ENCODE data around the gene RAB21. TPM values are rescaled to one million over a fixed set of nuclear protein-coding genes. Genes with fewer than 3 reads are reported as not detected.
A peak's percentile ranks its signal among the peaks of the same experiment; 100 is the strongest.
"Not testable (repeated sequence)": the region's sequence is repeated elsewhere in the genome, so short reads cannot be mapped to it uniquely, and the experiment has no call there.

RAB21 gene
- total and polyA plus RNA-seq, 2 experiments from 2014 or later: 21.8 to 60.3 TPM

GRCh38 chr12:71755146-71755892, 656 bp downstream of the RAB21 start:
- H3K4me3 ChIP-seq: peak overlapping the region; percentile 91
- peak; percentile 40 to 62 for DNase-seq (ENCODE audit: low read depth in 1 of 2, low spot score in 1 of 2)
- H3K4me1 ChIP-seq (ENCODE audit: low read depth): peaks cover 2% of the 10 kb centered on the region
- no peak for TF ChIP-seq CTCF (IDR thresholded peaks at IDR 0.05; ENCODE audit: low read depth, low read length)
- H3K36me3 ChIP-seq: no peaks in the 10 kb centered on the region
- no peaks in the 10 kb centered on the region for H3K27me3 ChIP-seq
- no peaks in the 10 kb centered on the region for H3K9me3 ChIP-seq (ENCODE audit: low read depth)
- H3K27ac ChIP-seq: peak overlapping the region; percentile 98

GRCh38 chr12:71756054-71756690, 1.5 kb downstream of the RAB21 start:
- H3K36me3 ChIP-seq: no peaks in the 10 kb centered on the region
- peak in 1 of 2 donors; percentile 13 for DNase-seq (ENCODE audit: low read depth in 1 of 2, low spot score in 1 of 2)
- no peaks in the 10 kb centered on the region for H3K9me3 ChIP-seq (ENCODE audit: low read depth)
- TF ChIP-seq CTCF (IDR thresholded peaks at IDR 0.05; ENCODE audit: low read depth, low read length): no peak
- peaks cover 2% of the 10 kb centered on the region for H3K4me1 ChIP-seq (ENCODE audit: low read depth)
- no peaks in the 10 kb centered on the region for H3K27me3 ChIP-seq
- peak overlapping the region; percentile 91 for H3K4me3 ChIP-seq
- H3K27ac ChIP-seq: no peak overlapping the region

- no peaks in the 10 kb centered on the region for H3K36me3 ChIP-seq
- H3K4me1 ChIP-seq (ENCODE audit: low read depth): no peaks in the 10 kb centered on the region
- no peaks in the 10 kb centered on the region for H3K9me3 ChIP-seq (ENCODE audit: low read depth)
- H3K27ac ChIP-seq: no peak overlapping the region
- H3K27me3 ChIP-seq: no peaks in the 10 kb centered on the region
- DNase-seq (ENCODE audit: low read depth in 1 of 2, low spot score in 1 of 2): no peak
- no peak overlapping the region for H3K4me3 ChIP-seq
- no peak for TF ChIP-seq CTCF (IDR thresholded peaks at IDR 0.05; ENCODE audit: low read depth, low read length)
Measured at GRCh38 chr12:71759941-71760340, 5.3 kb downstream of the RAB21 start.

DNA sequence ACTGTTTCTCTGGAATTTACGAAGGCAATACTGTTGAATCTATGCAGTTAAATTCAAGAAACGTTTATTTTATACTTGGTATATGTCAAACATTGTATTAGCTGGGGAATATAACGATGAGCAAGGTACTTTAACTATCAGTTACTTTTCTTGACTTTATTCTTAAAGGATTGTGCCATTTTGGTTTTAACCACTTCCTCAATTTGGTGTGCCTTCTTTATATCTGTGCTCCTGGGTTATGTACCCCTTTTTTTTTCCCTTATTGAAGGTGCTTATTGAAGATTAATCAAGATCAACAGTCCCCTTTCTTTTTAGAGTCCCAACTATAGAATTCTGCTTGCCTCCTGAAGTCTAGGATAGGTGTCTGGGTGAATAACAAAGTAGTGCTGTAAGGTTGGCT, 5.8 kb downstream of the RAB21 start:
- TF ChIP-seq CTCF (IDR thresholded peaks at IDR 0.05; ENCODE audit: low read depth, low read length): no peak
- no peak overlapping the region for H3K27ac ChIP-seq
- H3K36me3 ChIP-seq: no peaks in the 10 kb centered on the region
- no peak for DNase-seq (ENCODE audit: low read depth in 1 of 2, low spot score in 1 of 2)
- no peaks in the 10 kb centered on the region for H3K4me1 ChIP-seq (ENCODE audit: low read depth)
- H3K4me3 ChIP-seq: no peak overlapping the region
- no peaks in the 10 kb centered on the region for H3K27me3 ChIP-seq
- H3K9me3 ChIP-seq (ENCODE audit: low read depth): no peaks in the 10 kb centered on the region

DNA sequence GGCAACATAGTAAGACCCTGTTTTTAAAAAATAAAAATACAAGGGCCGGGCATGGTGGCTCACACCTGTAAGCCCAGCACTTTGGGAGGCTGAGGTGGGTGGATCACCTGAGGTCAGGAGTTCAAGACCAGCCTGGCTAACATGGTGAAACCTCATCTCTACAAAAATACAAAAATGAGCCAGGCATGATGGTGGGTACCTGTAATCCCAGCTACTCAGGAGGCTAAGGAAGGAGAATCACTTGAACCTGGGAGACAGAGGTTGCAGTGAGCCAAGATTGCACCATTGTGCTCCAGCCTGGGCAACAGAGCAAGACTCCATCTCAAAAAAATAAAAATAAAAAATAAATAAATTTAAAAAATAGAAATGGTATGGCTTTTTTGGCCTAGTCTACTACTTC, 6.7 kb downstream of the RAB21 start:
- not testable (repeated sequence) for DNase-seq (ENCODE audit: low read depth in 1 of 2, low spot score in 1 of 2); H3K4me3 ChIP-seq; H3K4me1 ChIP-seq (ENCODE audit: low read depth)

DNA sequence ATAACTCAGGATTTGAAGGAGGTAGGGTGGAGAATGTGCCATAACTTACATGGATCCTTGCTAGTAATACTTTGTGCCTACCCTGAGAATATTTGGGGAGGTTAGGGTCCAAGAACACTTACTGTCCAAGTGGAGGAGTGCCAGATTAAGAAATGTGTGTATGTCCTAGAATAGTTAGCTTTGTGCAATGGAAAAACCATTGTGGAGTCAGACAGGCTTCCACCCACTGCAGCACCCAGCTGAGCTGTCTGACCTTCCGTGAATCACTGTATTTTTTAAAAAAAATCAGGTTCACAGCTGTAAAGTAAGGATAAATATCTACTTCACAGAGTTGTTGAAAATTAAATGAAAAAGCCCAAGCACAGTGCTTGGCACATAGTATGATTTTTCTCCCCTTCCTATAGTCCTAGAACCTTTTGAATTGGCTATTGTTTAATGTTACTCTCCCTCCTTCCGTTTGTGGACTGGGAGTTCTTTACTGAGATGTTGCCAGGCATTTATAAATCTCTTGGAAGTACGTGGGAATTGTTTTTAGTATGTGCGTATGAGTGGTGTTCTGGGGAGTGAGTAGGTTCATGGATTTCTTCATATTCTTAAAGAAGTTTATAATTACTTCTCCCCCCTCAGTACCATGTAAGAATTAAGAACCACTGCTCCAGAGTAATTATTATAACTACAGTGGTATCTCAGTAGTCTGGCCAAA, 9.2 kb downstream of the RAB21 start:
- H3K4me1 ChIP-seq (ENCODE audit: low read depth): no peaks in the 10 kb centered on the region
- no peak for TF ChIP-seq CTCF (IDR thresholded peaks at IDR 0.05; ENCODE audit: low read depth, low read length)
- no peaks in the 10 kb centered on the region for H3K27me3 ChIP-seq
- no peak overlapping the region for H3K4me3 ChIP-seq
- no peaks in the 10 kb centered on the region for H3K36me3 ChIP-seq
- peak in 1 of 2 donors; percentile 34 for DNase-seq (ENCODE audit: low read depth in 1 of 2, low spot score in 1 of 2)
- no peak overlapping the region for H3K27ac ChIP-seq
- no peaks in the 10 kb centered on the region for H3K9me3 ChIP-seq (ENCODE audit: low read depth)

More for the DNA sequence above, 6.7 kb downstream of the RAB21 start:
- H3K36me3 ChIP-seq; H3K27ac ChIP-seq; H3K9me3 ChIP-seq (ENCODE audit: low read depth); H3K27me3 ChIP-seq: not testable (repeated sequence)
